GM18873 (cell line): ENCODE measurements around the gene MREG.
"Not testable (repeated sequence)": the region's sequence is repeated elsewhere in the genome, so short reads cannot be mapped to it uniquely, and the experiment has no call there.

ENCODE experiments used
- ATAC-seq: cut with Tn5 transposase; IDR thresholded peaks from one replicate; pipeline ENCODE4 v1.9.1; 2021; ENCODE audit warnings: mild to moderate bottlenecking, moderate library complexity, moderate number of reproducible peaks; ENCODE audit not compliant: unreplicated experiment, low FRiP score

MREG gene

DNA sequence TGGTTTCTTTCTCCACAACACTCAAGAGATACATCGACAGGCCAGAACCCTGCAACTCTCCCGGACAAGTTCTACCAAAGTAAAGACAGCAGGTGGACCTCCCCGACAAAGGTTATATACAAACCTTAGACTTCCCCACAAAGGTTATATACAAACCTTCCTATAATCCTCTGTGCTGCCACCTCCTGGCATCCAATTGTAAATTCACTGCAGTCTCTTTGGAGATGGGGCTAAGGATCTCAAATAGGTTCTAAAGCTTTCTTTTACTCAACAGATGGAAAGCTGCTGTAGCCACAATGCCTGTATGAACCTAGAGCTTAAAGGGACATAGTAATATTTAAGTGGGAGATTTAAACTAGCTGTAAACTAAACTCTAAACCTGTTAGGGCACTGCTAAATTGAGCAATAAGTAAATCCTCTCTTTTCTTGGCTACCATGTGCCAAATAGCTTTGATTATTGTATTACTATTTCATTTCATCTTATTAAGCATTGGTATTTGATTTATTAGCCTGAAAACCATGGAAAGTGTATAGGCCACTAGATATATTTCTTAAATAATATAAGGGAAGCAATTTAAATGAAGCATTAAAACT, 9.8 kb upstream of the MREG start:
- peak; percentile 83 for ATAC-seq

GRCh38 chr2:216021768-216022565, 8.6 kb upstream of the MREG start:
- no peak for ATAC-seq

DNA sequence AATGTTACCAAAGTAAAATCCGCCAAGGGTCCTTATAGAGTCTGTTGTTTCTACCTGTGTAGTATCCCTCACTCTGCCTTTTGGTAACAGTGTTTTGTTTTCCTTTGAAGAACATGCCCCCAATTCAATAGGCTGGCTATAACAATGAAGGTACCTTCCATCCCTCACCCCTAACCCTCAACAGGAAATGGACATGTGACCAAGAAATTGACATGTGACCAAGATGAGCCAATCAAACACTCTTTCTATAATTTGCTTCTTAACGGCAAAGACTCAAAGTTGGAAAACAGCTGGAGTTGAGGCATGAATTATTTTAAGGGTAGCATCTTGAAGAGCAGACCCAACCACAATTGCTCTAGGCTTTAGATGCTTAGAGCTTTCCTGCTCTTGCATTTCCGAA, 5.4 kb upstream of the MREG start:
- no peak for ATAC-seq

DNA sequence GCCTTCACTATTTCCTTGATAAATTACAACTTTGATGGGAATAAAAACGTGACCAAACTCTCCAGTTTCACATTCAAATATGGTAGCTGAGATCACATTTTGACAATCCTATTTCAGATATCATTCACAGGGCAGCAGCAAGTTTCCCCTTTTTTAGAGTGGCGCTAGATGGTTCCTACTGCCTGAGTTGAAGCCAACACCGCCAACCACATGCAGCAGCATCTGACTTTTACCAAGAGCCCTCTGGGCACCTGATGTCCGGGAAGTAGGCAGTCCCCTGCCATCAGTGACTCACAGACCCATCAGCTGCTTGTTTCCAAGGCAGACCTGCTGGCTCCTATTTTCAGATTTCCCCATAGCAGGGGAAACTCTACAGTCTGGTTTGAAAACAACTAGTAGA, 4.0 kb upstream of the MREG start:
- ATAC-seq: peak; percentile 35

- ATAC-seq: no peak
These were observed 3.2 kb upstream of the MREG start for GRCh38 chr2:216016581-216016980.

DNA sequence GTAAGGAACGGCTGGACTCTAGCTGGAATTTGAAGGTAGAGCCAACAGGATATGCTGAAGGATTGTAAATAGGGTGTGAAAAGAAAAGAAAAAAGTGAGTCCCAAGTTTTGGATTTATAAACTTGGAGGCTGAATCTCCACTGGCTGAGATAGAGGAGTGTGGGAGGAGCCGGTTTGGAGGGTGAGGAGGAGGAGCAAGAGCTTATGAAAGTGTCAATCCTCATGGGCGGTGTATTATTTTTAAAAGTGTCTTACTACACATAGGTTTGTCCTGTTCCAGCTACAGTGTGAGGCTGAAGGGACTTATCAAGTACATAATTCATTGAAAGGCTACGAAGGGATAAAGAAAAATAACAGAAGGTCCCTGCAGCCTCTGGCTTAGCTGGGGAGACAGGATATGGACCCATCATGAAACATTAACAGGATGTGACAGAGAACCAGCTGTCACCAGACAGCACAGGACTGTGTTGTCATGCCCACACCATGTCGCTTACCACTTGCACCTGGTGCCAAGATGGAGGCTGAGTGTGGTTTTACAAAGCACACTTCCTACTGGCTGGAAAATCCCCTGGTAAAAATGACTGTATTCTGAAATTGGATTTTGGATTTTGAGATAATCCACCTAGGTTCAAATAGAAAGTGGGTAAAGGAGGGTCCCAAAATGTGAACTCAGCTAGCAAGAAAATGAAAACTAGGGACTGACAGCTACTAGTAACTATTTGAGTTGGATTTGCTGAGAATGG, 2.5 kb upstream of the MREG start:
- peak; percentile 88 for ATAC-seq

DNA sequence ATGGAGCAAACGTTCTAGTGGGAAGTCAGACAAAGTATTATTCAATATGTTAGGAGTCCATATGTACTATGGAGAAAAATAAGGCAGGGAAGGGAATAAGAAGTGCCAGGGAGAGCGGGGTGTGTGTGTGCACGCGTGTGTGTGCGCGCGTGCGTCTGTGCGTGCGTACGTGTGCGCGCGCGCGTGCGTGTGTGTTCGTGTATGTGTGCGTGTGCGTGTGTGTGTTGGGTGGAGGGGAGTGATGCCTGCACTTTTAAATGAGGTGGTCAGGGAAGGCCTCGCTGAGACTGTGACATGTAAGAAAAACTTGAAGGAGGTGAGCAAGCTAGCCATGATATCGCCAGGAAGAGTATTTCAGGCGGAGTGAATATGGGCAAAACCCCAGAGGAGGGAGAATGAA, 1.6 kb upstream of the MREG start:
- ATAC-seq: no peak

GRCh38 chr2:216014006-216014405, 655 bp upstream of the MREG start:
- ATAC-seq: no peak

DNA sequence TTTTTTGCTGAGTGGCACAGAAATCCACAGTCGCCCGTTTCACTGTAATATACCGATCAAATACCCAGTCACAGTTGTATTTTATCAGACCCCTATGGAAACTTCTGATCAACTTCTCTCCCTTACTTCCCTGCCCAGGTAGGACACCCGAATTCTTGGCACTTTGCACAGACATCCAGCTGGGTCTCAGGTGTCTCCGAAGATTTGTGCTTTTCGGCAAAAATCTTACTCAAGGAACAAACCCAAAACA, 596 bp downstream of the MREG start:
- no peak for ATAC-seq

- ATAC-seq: no peak
These were observed 1.1 kb downstream of the MREG start for GRCh38 chr2:216012133-216012829.

- not testable (repeated sequence) for ATAC-seq
These were observed 4.1 kb downstream of the MREG start for GRCh38 chr2:216009215-216009614.

DNA sequence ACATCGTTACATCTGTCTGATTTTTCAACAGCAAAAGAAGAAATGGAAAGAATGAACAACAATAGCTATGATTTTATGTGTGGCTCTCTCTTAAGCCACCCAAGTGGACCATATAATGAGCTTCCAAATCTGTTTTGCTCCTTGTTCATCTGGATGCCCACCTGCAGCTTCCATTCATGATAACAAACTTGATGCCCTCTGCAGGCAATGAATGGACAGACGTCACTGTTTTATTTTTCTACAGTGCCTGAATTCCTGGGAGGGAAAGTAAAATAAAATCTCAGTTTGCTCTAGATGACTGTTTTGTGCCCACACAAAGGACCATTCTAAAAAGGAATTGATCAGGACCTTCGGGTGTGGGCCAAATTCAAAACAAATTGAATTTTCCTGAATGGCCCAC, 5.0 kb downstream of the MREG start:
- ATAC-seq: no peak

DNA sequence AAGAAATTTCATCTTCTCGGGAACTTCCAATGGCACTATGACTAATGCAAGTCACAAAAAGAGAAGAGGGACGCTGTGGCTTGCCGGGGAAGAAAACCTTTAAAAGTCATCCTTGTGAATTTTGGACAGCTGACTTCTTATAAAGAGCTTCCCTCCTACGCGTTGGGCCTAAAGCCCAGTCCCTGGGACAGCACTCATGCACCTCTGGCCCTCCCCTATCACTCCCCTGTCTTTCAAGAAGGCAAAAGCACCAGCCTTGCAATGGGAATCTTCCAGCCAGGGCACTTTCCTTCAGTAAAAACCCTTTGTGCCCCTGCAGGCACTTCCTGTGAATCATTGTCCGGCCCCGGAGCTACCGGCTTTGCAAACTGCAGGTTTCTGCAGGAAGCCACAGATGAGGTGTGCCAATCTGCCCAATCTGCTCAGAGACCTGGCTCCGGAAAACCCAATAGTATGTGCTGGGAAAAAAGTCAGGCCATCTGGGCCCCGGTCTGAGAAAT, 7.1 kb downstream of the MREG start:
- peak; percentile 39 for ATAC-seq

DNA sequence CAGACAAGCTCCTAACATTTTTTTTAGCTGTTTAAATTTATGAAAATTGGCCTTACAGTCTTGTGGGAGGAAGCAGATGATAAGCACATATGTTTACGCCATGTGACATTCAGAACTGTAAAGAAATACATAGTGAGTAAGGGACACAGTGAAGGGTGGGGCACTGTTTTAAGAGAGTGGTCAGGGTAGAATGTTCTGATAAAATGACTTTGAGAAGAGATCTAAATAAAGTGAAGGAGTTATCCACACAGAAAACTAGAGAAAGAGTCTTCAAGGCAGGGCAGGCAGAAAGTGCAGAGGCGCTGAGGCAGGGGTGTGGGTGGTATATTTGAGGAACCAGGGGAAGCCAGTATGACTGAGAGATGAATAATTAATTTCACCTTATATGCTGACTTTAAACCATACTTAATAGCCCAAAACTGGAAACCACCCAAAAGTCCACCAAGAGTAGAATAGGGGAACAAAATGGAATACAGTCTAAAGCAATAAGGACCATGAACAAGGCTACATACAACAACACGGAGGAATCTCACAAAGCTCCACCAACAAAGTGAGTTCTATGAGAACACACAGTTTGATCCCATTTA, 8.6 kb downstream of the MREG start:
- ATAC-seq: no peak

GRCh38 chr2:216003876-216004696, 9.3 kb downstream of the MREG start:
- no peak for ATAC-seq

DNA sequence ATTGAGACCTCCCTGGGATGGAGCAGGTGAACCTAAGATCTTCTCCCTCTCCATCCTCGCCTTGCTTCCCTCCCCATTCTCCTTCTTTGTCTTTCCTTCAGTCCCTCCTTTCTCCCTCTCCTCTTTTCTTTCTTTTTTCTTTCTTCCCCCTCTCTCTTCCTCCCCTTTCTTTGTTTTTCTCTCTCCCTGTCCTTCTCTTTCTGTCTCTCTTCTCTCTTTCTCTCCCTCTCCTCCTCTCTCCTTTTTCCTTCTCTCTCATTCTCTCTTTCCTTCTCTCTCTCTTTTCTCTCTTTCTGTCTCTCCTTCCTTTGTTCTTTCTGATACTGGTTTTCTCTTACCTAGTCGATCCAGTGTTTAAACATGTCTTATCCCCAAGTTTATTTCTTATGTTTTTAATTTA, 10.7 kb downstream of the MREG start:
- ATAC-seq: no peak

DNA sequence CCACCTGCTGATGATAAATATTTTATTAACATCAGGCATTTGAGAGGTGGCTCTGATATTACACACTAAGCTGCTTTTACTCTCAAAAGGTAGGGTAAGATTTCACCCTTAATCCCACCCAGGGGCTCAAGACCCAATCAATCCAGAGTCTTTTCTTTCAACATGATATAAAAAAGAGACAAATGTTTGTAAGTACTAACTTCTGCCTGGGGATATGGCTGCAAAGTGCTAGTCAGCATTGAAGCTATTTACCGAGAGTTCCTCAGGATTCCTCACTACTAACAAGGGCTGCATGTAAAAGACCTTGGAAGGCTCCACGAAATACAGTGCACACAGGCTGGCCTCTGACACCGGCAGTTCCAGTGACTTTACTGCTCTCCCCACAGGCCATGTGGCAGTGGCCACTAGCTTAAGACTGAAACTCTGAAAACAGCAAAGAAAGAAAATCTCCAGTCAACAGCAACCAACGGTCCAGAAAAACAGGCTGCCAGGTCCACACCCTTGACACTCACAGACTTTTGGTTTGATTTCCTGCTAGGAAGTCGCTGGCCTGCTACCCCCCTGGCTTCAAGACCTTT, 11.2 kb downstream of the MREG start:
- no peak for ATAC-seq

GRCh38 chr2:216001216-216002100, 11.9 kb downstream of the MREG start:
- no peak for ATAC-seq

DNA sequence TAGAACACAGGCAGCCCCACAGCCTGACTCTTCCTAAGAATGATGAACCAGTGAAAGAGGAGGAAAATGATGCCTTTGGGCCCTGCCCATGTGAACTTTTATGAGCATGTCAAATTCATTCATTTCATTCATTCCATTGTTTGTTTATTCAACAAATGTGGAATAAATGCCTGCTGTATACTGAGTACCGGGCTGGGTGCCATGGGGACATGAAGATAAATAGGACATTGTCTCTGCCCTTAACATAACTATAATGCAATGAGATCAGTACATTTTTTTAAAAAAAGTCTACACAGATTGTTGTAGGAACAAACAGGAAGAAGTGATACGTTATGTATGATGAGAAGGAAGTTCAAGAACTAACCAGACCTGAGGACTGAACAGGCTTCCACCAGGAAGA, 14.7 kb downstream of the MREG start:
- no peak for ATAC-seq
